Measurements from ENCODE around the gene PUM1.

DNA sequence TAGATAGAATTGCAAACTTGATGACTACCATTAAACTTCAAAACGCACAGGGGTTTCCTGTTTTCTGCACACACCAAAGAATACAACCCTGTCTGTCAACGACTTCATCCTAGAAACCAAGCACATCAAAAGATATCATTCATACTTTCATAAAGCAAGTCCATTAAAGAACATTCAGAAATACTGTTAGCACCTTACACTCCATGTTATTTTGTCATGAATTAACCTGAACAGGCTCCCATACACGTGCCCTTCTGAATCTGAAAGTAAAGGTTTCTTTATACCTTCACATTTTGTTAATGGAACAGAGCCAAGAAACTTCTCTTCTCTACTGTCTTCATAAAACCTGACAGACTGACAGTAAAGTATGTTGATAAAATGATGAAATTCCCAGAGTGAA, 46.1 kb downstream of the PUM1 start:
- TF ChIP-seq, protein P1, sequence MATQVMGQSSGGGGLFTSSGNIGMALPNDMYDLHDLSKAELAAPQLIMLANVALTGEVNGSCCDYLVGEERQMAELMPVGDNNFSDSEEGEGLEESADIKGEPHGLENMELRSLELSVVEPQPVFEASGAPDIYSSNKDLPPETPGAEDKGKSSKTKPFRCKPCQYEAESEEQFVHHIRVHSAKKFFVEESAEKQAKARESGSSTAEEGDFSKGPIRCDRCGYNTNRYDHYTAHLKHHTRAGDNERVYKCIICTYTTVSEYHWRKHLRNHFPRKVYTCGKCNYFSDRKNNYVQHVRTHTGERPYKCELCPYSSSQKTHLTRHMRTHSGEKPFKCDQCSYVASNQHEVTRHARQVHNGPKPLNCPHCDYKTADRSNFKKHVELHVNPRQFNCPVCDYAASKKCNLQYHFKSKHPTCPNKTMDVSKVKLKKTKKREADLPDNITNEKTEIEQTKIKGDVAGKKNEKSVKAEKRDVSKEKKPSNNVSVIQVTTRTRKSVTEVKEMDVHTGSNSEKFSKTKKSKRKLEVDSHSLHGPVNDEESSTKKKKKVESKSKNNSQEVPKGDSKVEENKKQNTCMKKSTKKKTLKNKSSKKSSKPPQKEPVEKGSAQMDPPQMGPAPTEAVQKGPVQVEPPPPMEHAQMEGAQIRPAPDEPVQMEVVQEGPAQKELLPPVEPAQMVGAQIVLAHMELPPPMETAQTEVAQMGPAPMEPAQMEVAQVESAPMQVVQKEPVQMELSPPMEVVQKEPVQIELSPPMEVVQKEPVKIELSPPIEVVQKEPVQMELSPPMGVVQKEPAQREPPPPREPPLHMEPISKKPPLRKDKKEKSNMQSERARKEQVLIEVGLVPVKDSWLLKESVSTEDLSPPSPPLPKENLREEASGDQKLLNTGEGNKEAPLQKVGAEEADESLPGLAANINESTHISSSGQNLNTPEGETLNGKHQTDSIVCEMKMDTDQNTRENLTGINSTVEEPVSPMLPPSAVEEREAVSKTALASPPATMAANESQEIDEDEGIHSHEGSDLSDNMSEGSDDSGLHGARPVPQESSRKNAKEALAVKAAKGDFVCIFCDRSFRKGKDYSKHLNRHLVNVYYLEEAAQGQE (IDR thresholded peaks at IDR 0.05; ENCODE audit: insufficient read depth in 1 of 2, low read depth in 2 of 2, low read length in 2 of 2): no peak
- TF ChIP-seq POLR2AphosphoS5 (IDR thresholded peaks at IDR 0.05; ENCODE audit: low read depth, low read length): no peak
- TF ChIP-seq TAF1 (IDR thresholded peaks at IDR 0.05; ENCODE audit: borderline replicate concordance, insufficient read depth, low read length): no peak
- TF ChIP-seq SIN3A (IDR thresholded peaks at IDR 0.05; ENCODE audit: borderline replicate concordance, insufficient read depth, low read length): no peak

All from PFSK-1 (cell line).